OCI-LY1 (cell line): ENCODE data around the gene ALCAM.

Experiments
- H2AFZ ChIP-seq: fragments of 200-600 bp; sonication (generic), shearing (Covaris generic); 2 replicates; pipeline ENCODE4 v1.6.0; 2014; ENCODE audit warnings: antibody characterized with exemption, mild to moderate bottlenecking, low read length
- H3F3A ChIP-seq: fragments of 200-600 bp; sonication (generic), shearing (Covaris generic); 2 replicates; pipeline ENCODE4 v1.6.0; 2014; ENCODE audit warnings: mild to moderate bottlenecking, antibody characterized with exemption, low read length, moderate library complexity; ENCODE audit not compliant: insufficient read depth
- H3K27ac ChIP-seq: fragments of 200-600 bp; sonication (generic); 2 replicates; pipeline ENCODE4 v1.5.1; 2014; ENCODE audit warnings: low read length, mixed run types, mild to moderate bottlenecking, low read depth; ENCODE audit not compliant: poor library complexity, severe bottlenecking
- H3K27me3 ChIP-seq: fragments of 200-600 bp; sonication (generic); 2 replicates; pipeline ENCODE4 v1.6.0; 2014; ENCODE audit warnings: antibody characterized with exemption, mild to moderate bottlenecking, low read length, moderate library complexity; ENCODE audit not compliant: insufficient read depth
- H3K36me3 ChIP-seq: fragments of 200-600 bp; sonication (generic); 2 replicates; pipeline ENCODE4 v1.6.1; 2014; ENCODE audit warnings: mild to moderate bottlenecking, antibody characterized with exemption, low read length, moderate library complexity, mixed read lengths; ENCODE audit not compliant: insufficient read depth
- H3K4me1 ChIP-seq: fragments of 200-600 bp; sonication (generic); 2 replicates; pipeline ENCODE4 v1.5.1; 2014; ENCODE audit warnings: mild to moderate bottlenecking, low read length, moderate library complexity; ENCODE audit not compliant: insufficient read depth, severe bottlenecking
- H3K4me2 ChIP-seq: fragments of 200-600 bp; sonication (generic), shearing (Covaris generic); 2 replicates; pipeline ENCODE4 v1.6.1; 2014; ENCODE audit warnings: low read length
- H3K4me3 ChIP-seq: fragments of 200-600 bp; sonication (generic); 2 replicates; pipeline ENCODE4 v1.5.1; 2014; ENCODE audit warnings: low read length, low read depth, mild to moderate bottlenecking, mixed read lengths; ENCODE audit not compliant: poor library complexity, severe bottlenecking
- H3K79me2 ChIP-seq: fragments of 200-600 bp; shearing (Covaris generic); 2 replicates; pipeline ENCODE4 v1.6.1; 2016; ENCODE audit warnings: mixed run types, low read length, mixed read lengths; ENCODE audit not compliant: insufficient read depth
- H3K9ac ChIP-seq: fragments of 200-600 bp; sonication (generic), shearing (Covaris generic); 2 replicates; pipeline ENCODE4 v1.6.1; 2014; ENCODE audit warnings: mild to moderate bottlenecking, low read length, mixed read lengths
- H3K9me2 ChIP-seq: fragments of 200-600 bp; sonication (generic), shearing (Covaris generic); 2 replicates; pipeline ENCODE4 v1.6.1; 2014; ENCODE audit warnings: low read depth, mild to moderate bottlenecking, low read length, mixed read lengths
- H3K9me3 ChIP-seq: fragments of 200-600 bp; shearing (Covaris generic); 2 replicates; pipeline ENCODE4 v1.6.1; 2014; ENCODE audit warnings: low read length, mixed read lengths
- H4K20me1 ChIP-seq: fragments of 200-600 bp; sonication (generic), shearing (Covaris generic); 2 replicates; pipeline ENCODE4 v1.6.0; 2016; ENCODE audit warnings: mild to moderate bottlenecking, low read length; ENCODE audit not compliant: insufficient read depth
- EZH2 ChIP-seq: fragments of 200-600 bp; sonication (generic), shearing (Covaris generic); IDR thresholded peaks from 2 replicates; pipeline ENCODE4 v1.8.0; 2017; ENCODE audit warnings: borderline replicate concordance, mixed run types, mild to moderate bottlenecking, antibody characterized with exemption, low read length, moderate library complexity, mixed read lengths
- TF ChIP-seq, protein P1 (sequence below): fragments of 200-600 bp; sonication (generic), shearing (Covaris generic); IDR thresholded peaks from 2 replicates; pipeline ENCODE4 v1.5.1; 2017; ENCODE audit warnings: mild to moderate bottlenecking, antibody characterized with exemption, low read length, moderate library complexity, mixed read lengths

ALCAM gene

DNA sequence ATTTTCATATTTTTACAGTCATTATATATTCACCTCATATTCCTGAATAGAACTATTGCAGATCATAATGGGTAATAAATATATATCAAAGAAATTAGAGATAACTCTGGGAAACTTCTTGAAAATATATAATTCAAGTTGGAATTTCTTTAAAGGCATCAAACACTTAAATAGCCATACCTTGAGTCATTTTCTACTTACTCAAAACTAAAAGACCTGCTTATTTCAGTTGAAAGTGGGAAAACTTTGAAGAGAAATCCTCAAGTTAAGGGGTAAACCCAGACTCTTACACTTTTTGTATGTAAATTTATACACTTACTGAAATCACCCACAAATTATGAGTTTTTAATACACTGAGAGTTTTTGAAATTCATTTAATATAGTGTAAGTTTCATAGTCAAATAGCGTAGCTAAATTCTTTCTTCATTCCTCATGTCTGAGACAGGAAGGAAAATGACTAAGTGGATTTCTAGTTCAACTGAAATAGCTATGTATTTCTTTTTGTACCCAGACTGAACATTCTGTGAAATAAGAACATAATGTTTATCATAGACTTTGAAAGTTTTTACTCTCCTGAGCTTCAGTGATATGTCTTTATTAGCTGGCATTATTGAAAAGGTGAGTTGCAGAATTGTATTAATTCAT is 4.6 kb upstream of the ALCAM start:
- no peak overlapping the region for H3K4me3 ChIP-seq
- no peak for TF ChIP-seq EZH2
- TF ChIP-seq, protein P1, sequence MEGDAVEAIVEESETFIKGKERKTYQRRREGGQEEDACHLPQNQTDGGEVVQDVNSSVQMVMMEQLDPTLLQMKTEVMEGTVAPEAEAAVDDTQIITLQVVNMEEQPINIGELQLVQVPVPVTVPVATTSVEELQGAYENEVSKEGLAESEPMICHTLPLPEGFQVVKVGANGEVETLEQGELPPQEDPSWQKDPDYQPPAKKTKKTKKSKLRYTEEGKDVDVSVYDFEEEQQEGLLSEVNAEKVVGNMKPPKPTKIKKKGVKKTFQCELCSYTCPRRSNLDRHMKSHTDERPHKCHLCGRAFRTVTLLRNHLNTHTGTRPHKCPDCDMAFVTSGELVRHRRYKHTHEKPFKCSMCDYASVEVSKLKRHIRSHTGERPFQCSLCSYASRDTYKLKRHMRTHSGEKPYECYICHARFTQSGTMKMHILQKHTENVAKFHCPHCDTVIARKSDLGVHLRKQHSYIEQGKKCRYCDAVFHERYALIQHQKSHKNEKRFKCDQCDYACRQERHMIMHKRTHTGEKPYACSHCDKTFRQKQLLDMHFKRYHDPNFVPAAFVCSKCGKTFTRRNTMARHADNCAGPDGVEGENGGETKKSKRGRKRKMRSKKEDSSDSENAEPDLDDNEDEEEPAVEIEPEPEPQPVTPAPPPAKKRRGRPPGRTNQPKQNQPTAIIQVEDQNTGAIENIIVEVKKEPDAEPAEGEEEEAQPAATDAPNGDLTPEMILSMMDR = no peak

DNA sequence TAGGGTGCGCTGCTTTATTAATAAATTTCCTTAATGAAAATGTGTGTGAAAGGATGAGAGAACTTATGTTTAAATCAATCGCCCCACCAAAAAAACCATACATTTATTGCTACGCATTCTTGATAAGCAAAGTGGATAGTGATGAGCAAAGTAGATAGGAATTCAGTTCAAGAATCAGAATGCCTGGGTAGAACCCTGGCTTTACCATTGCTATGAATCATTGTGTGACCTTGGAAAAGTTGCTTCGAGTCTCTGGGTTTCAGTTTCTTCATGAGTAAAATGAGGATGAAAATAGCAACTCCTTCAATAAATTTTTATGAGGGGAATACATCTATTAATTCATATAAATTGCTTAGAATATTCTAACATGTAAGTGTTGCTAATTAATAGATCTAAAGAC is 2.6 kb upstream of the ALCAM start:
- H3K9ac ChIP-seq = no peak overlapping the region
- H3K9me3 ChIP-seq = no peaks in the 10 kb centered on the region
- no peak overlapping the region for H3K4me3 ChIP-seq
- H3F3A ChIP-seq = peaks cover 4% of the 10 kb centered on the region; the same call in 1 of the 2 replicates
- H3K27ac ChIP-seq = no peak overlapping the region
- H2AFZ ChIP-seq = no peak overlapping the region
- H3K9me2 ChIP-seq = no peaks in the 10 kb centered on the region
- H3K4me2 ChIP-seq = no peak overlapping the region
- H3K27me3 ChIP-seq = no peaks in the 10 kb centered on the region
- no peaks in the 10 kb centered on the region for H4K20me1 ChIP-seq
- no peaks in the 10 kb centered on the region for H3K36me3 ChIP-seq
- TF ChIP-seq, protein P1 = no peak
- no peak for TF ChIP-seq EZH2
- peaks cover 13% of the 10 kb centered on the region for H3K4me1 ChIP-seq
- H3K79me2 ChIP-seq = no peaks in the 10 kb centered on the region; the same call in 1 of the 2 replicates

More for the DNA sequence above, 4.6 kb upstream of the ALCAM start:
- no peak overlapping the region for H3K9ac ChIP-seq
- no peaks in the 10 kb centered on the region for H3K9me3 ChIP-seq
- H2AFZ ChIP-seq = no peak overlapping the region
- no peak overlapping the region for H3K4me2 ChIP-seq
- H3K9me2 ChIP-seq = no peaks in the 10 kb centered on the region
- no peaks in the 10 kb centered on the region for H3K27me3 ChIP-seq
- no peaks in the 10 kb centered on the region for H4K20me1 ChIP-seq
- H3F3A ChIP-seq = no peaks in the 10 kb centered on the region
- H3K36me3 ChIP-seq = no peaks in the 10 kb centered on the region
- H3K79me2 ChIP-seq = no peaks in the 10 kb centered on the region
- peaks cover 13% of the 10 kb centered on the region for H3K4me1 ChIP-seq
- H3K27ac ChIP-seq = no peak overlapping the region

DNA sequence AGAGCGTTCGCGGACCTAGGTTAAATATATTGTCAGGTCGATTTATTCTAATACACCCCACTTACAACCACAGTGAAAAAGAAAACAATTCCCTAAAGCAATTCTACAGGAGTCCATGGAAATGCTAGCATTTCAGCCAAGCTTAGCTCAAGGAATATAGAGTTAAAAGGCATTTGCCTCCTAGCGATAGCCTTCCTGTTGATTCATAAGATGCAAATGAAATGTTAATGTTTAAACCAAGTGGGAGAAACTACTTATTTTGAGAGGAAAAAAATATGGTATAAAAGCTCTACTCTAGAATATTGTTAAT is 1.7 kb upstream of the ALCAM start:
- H3K27me3 ChIP-seq = no peaks in the 10 kb centered on the region
- H3K9me3 ChIP-seq = no peaks in the 10 kb centered on the region
- H3K36me3 ChIP-seq = no peaks in the 10 kb centered on the region
- H3K27ac ChIP-seq = no peak overlapping the region
- H3F3A ChIP-seq = peaks cover 4% of the 10 kb centered on the region; the same call in 1 of the 2 replicates
- no peaks in the 10 kb centered on the region for H3K9me2 ChIP-seq
- H3K4me1 ChIP-seq = peaks cover 15% of the 10 kb centered on the region
- no peak overlapping the region for H3K4me3 ChIP-seq
- peak overlapping the region; percentile 96; the same call in 1 of the 2 replicates for H3K4me2 ChIP-seq
- H4K20me1 ChIP-seq = no peaks in the 10 kb centered on the region
- TF ChIP-seq, protein P1 = no peak
- no peak for TF ChIP-seq EZH2
- H3K9ac ChIP-seq = no peak overlapping the region
- H2AFZ ChIP-seq = no peak overlapping the region
- peaks cover 2% of the 10 kb centered on the region for H3K79me2 ChIP-seq
